Thoracic aorta (tissue), 2 donors: ENCODE measurements around the gene RAP1A. TPM values are rescaled to one million over a fixed set of nuclear protein-coding genes. Genes with fewer than 3 reads are reported as not detected.

Experiments used
- ATAC-seq: fragments of 150-250 bp; one replicate; pipeline ENCODE4 v1.8.0; 2017; ENCODE audit warnings: low read depth; ENCODE audit not compliant: insufficient number of reproducible peaks, low FRiP score
- DNase-seq: peaks from one replicate; pipeline ENCODE4 v3.0.0-alpha.2; 2020; ENCODE audit warnings: low spot score
- H3K27ac ChIP-seq, 2 donors: fragments of 200-600 bp; sonication (generic); 1 replicate in 1 of 2; 2 replicates in 1 of 2; pipeline ENCODE4 v1.5.1; 2016; ENCODE audit warnings: mild to moderate bottlenecking in 2 of 2, moderate library complexity in 2 of 2
- H3K27me3 ChIP-seq: fragments of 200-600 bp; sonication (generic); replicated peaks from 2 replicates; pipeline ENCODE4 v1.6.0; 2016; ENCODE audit warnings: mild to moderate bottlenecking; ENCODE audit not compliant: insufficient read depth
- H3K36me3 ChIP-seq: fragments of 200-600 bp; sonication (generic); one replicate; pipeline ENCODE4 v1.5.1; 2016
- H3K4me1 ChIP-seq, 2 donors: fragments of 200-600 bp; sonication (generic); 1 replicate in 1 of 2; 2 replicates in 1 of 2; pipeline versions ENCODE4 v1.5.1 to v1.6.0; 2016; ENCODE audit warnings: low read depth in 2 of 2, mild to moderate bottlenecking in 1 of 2; ENCODE audit not compliant: control insufficient read depth in 1 of 2
- H3K4me3 ChIP-seq: fragments of 200-600 bp; sonication (generic); 2 replicates; pipeline ENCODE4 v1.5.1; 2016; ENCODE audit warnings: mild to moderate bottlenecking
- H3K9me3 ChIP-seq: fragments of 200-600 bp; sonication (generic); 2 replicates; pipeline ENCODE4 v1.5.1; 2016
- CTCF ChIP-seq: fragments of 200-600 bp; sonication (generic); IDR thresholded peaks from one replicate; pipeline ENCODE4 v1.5.1; 2019; ENCODE audit warnings: antibody characterized with exemption
- total RNA-seq, 2 donors: library from RNA; depleted of rRNA; stranded (reverse); fragments of >200 nt; gene quantifications; one replicate each; pipeline versions ENCODE4 v1.1.0 to v1.2.3, GENCODE V29; 2016

RAP1A gene
- total RNA-seq, 2 donors from 2014 or later = 67.4 to 75.0 TPM

- no peak for DNase-seq
- no peak overlapping the region for H3K4me3 ChIP-seq
- H3K27me3 ChIP-seq = no peaks in the 10 kb centered on the region
- TF ChIP-seq CTCF = no peak
- H3K27ac ChIP-seq = no peak overlapping the region
- no peaks in the 10 kb centered on the region for H3K9me3 ChIP-seq
- H3K4me1 ChIP-seq = no peaks in the 10 kb centered on the region
- ATAC-seq = no peak
- H3K36me3 ChIP-seq = peaks cover 11% of the 10 kb centered on the region
These were observed 90.4 kb downstream of the RAP1A start for GRCh38 chr1:111709986-111710385.

- Histone ChIP-seq H3K27ac (no peak overlapping the region), H3K9me3 (no peaks in the 10 kb centered on the region), H3K36me3 (no peaks in the 10 kb centered on the region), H3K27me3 (no peaks in the 10 kb centered on the region), H3K4me3 (no peak overlapping the region), H3K4me1 (peaks cover 11 to 14% of the 10 kb centered on the region in 2 donors)
- DNase-seq (no peak), ATAC-seq (no peak)
- TF ChIP-seq CTCF = no peak
These were observed 96.7 kb downstream of the RAP1A start for GRCh38 chr1:111716333-111716732.

GRCh38 chr1:111717450-111717849 lies 97.9 kb downstream of the RAP1A start:
- H3K4me3 ChIP-seq = no peak overlapping the region
- no peak for TF ChIP-seq CTCF

GRCh38 chr1:111719135-111719534 lies 99.5 kb downstream of the RAP1A start:
- no peak for TF ChIP-seq CTCF
- Histone ChIP-seq H3K27ac (no peak overlapping the region), H3K4me3 (no peak overlapping the region), H3K36me3 (no peaks in the 10 kb centered on the region), H3K27me3 (no peaks in the 10 kb centered on the region), H3K4me1 (peaks cover 13 to 16% of the 10 kb centered on the region in 2 donors), H3K9me3 (no peaks in the 10 kb centered on the region)
- no peak for DNase-seq
- no peak for ATAC-seq

More at GRCh38 chr1:111717450-111717849, 97.9 kb downstream of the RAP1A start:
- H3K27ac ChIP-seq = no peak overlapping the region
- H3K27me3 ChIP-seq = no peaks in the 10 kb centered on the region
- H3K9me3 ChIP-seq = no peaks in the 10 kb centered on the region
- DNase-seq (no peak), ATAC-seq (no peak)
- no peaks in the 10 kb centered on the region for H3K36me3 ChIP-seq
- peaks cover 13 to 16% of the 10 kb centered on the region in 2 donors for H3K4me1 ChIP-seq

GRCh38 chr1:111719674-111720132 lies 100.1 kb downstream of the RAP1A start:
- ATAC-seq = no peak
- no peaks in the 10 kb centered on the region for H3K9me3 ChIP-seq
- no peak for TF ChIP-seq CTCF
- no peaks in the 10 kb centered on the region for H3K36me3 ChIP-seq
- DNase-seq = no peak
- H3K27ac ChIP-seq = peak overlapping the region; percentile 3 to 40
- no peak overlapping the region for H3K4me3 ChIP-seq
- no peaks in the 10 kb centered on the region for H3K27me3 ChIP-seq
- H3K4me1 ChIP-seq = peaks cover 13 to 16% of the 10 kb centered on the region in 2 donors
